Measurements from ENCODE around the gene LAMP1. TPM values are rescaled to one million over a fixed set of nuclear protein-coding genes. Genes with fewer than 3 reads are reported as not detected.
"Not testable (repeated sequence)": the region's sequence is repeated elsewhere in the genome, so short reads cannot be mapped to it uniquely, and the experiment has no call there.

Gene LAMP1
- total RNA-seq, 1 donor from 2014 or later, result 152 TPM

DNA sequence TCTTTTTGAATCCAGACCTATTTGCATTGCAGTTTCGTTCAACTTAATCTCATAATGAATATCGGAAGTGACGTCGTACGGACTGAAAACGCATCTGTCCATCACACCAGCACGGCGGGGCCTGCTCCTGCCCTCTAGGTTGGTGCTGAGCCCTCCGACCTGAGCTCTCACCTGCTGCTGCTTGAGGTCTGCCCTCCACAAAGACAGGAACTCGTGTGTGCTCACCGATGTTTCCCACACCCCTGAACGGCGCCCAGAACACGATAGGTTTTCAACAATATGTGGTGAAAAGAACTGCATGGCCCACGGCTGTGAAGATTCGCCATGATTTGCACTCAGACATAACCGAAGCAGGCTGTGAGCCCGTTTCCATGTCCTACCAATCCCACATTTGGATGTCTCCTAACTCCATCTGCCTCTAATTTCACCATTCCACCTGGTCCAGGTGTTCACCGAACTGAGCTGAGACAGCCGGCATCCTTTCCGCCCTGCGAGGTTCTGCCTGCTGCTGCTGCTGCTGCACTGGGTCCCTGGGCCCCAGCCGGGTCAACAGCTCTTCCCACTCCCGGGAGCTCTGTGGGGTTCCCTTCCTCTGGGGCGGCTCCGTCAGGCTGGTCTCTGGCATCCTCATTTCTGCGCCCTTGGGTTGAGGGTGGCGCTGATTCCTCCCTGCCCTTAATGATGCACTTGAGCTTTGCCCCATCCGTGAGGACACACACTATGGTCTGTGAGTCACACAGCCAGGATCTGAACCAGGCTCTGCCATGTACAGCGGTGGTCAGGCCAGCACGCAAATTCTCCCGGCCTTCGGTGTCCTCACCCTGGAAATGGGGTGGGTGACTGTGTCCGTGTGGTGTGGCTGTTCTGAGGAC is 46.0 kb downstream of the LAMP1 start:
- Mint-ChIP-seq H3K4me3 (no peak overlapping the region), H3K27ac (no peak overlapping the region), H3K27me3 (no peaks in the 10 kb centered on the region), H3K4me1 (ENCODE audit: unreplicated experiment) (no peaks in the 10 kb centered on the region), H3K36me3 (peaks cover 21% of the 10 kb centered on the region), H3K9me3 (no peaks in the 10 kb centered on the region)
- DNase-seq (ENCODE audit: extremely low spot score, unreplicated experiment), result no peak
- TF ChIP-seq, protein P1, sequence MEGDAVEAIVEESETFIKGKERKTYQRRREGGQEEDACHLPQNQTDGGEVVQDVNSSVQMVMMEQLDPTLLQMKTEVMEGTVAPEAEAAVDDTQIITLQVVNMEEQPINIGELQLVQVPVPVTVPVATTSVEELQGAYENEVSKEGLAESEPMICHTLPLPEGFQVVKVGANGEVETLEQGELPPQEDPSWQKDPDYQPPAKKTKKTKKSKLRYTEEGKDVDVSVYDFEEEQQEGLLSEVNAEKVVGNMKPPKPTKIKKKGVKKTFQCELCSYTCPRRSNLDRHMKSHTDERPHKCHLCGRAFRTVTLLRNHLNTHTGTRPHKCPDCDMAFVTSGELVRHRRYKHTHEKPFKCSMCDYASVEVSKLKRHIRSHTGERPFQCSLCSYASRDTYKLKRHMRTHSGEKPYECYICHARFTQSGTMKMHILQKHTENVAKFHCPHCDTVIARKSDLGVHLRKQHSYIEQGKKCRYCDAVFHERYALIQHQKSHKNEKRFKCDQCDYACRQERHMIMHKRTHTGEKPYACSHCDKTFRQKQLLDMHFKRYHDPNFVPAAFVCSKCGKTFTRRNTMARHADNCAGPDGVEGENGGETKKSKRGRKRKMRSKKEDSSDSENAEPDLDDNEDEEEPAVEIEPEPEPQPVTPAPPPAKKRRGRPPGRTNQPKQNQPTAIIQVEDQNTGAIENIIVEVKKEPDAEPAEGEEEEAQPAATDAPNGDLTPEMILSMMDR (conservative IDR thresholded peaks at IDR 0.05), result no peak

DNA sequence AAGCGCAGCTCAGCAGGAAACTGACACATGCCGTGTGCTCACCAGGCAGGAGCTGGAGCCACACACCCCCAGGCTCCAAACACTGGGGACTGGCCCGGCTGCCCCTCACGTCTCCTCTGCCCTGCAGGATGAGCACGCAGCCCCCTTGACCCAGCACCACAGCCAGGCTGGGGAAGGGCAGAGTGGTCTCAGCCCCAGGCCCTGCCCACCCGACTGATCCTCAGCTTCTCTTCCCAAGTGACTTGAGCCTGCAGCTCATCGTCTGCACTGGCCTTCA is 46.6 kb downstream of the LAMP1 start:
- no peak for DNase-seq (ENCODE audit: extremely low spot score, unreplicated experiment)
- H3K4me1 Mint-ChIP-seq (ENCODE audit: unreplicated experiment), result no peaks in the 10 kb centered on the region
- H3K27me3 Mint-ChIP-seq, result no peaks in the 10 kb centered on the region
- no peak overlapping the region for H3K27ac Mint-ChIP-seq
- peaks cover 17% of the 10 kb centered on the region for H3K36me3 Mint-ChIP-seq
- TF ChIP-seq, protein P1 (conservative IDR thresholded peaks at IDR 0.05), result no peak
- H3K9me3 Mint-ChIP-seq, result no peaks in the 10 kb centered on the region
- H3K4me3 Mint-ChIP-seq, result no peak overlapping the region

- Mint-ChIP-seq H3K9me3 (no peaks in the 10 kb centered on the region), H3K4me3 (no peak overlapping the region), H3K36me3 (peaks cover 21% of the 10 kb centered on the region), H3K27me3 (no peaks in the 10 kb centered on the region), H3K27ac (no peak overlapping the region), H3K4me1 (ENCODE audit: unreplicated experiment) (no peaks in the 10 kb centered on the region)
- TF ChIP-seq, protein P1 (conservative IDR thresholded peaks at IDR 0.05), result no peak
- no peak for DNase-seq (ENCODE audit: extremely low spot score, unreplicated experiment)
Observed at GRCh38 chr13:113345486-113345885, 48.4 kb downstream of the LAMP1 start.

DNA sequence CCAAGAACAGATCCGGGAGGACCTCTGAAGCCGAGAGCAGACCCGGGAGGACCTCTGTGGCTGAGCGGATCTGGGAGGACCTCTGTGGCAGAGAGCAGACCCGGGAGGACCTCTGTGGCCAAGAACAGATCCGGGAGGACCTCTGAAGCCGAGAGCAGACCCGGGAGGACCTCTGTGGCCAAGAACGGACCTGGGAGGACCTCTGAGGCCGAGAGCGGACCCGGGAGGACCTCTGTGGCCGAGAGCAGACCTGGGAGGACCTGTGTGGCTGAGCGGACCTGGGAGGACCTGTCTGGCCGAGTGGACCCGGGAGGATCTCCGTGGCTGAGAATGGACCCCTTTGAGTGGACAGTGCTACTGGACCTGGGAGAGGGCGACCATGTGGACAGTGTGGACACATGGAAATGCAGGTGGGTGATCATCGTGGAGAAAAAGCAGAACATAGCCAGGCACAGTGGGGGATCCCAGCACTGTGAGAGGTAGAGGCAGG is 50.7 kb downstream of the LAMP1 start:
- DNase-seq (ENCODE audit: extremely low spot score, unreplicated experiment); H3K27ac Mint-ChIP-seq; H3K27me3 Mint-ChIP-seq; H3K4me1 Mint-ChIP-seq (ENCODE audit: unreplicated experiment); H3K4me3 Mint-ChIP-seq; H3K9me3 Mint-ChIP-seq: not testable (repeated sequence)
- H3K36me3 Mint-ChIP-seq, result peaks cover 18% of the 10 kb centered on the region

- Mint-ChIP-seq H3K27ac (no peak overlapping the region), H3K4me1 (ENCODE audit: unreplicated experiment) (no peaks in the 10 kb centered on the region), H3K9me3 (no peaks in the 10 kb centered on the region), H3K36me3 (peaks cover 17% of the 10 kb centered on the region), H3K27me3 (no peaks in the 10 kb centered on the region), H3K4me3 (no peak overlapping the region)
- DNase-seq (ENCODE audit: extremely low spot score, unreplicated experiment), result no peak
- TF ChIP-seq, protein P1 (conservative IDR thresholded peaks at IDR 0.05), result no peak
Observed at GRCh38 chr13:113348591-113348990, 51.6 kb downstream of the LAMP1 start.

GRCh38 chr13:113349050-113349449 is 52.0 kb downstream of the LAMP1 start:
- H3K36me3 Mint-ChIP-seq, result peaks cover 17% of the 10 kb centered on the region
- no peak for DNase-seq (ENCODE audit: extremely low spot score, unreplicated experiment)
- H3K4me1 Mint-ChIP-seq (ENCODE audit: unreplicated experiment), result no peaks in the 10 kb centered on the region

More at GRCh38 chr13:113349050-113349449, 52.0 kb downstream of the LAMP1 start:
- TF ChIP-seq, protein P1 (conservative IDR thresholded peaks at IDR 0.05), result no peak
- H3K27ac Mint-ChIP-seq, result no peak overlapping the region
- H3K9me3 Mint-ChIP-seq, result no peaks in the 10 kb centered on the region
- no peak overlapping the region for H3K4me3 Mint-ChIP-seq
- no peaks in the 10 kb centered on the region for H3K27me3 Mint-ChIP-seq

Data from type B pancreatic cell (in vitro differentiated cells).